NB4 (cell line): ENCODE measurements around the gene SLC22A5.

Experiments
- DNase-seq: peaks from one replicate; pipeline ENCODE4 v3.0.0; 2010; ENCODE audit warnings: low read depth
- H3K4me3 ChIP-seq: one replicate; pipeline ENCODE4 v1.5.1; 2011; ENCODE audit warnings: mild to moderate bottlenecking, low read depth, low read length, moderate library complexity
- MAX ChIP-seq: IDR thresholded peaks from 2 replicates; pipeline ENCODE4 v1.6.1; 2011; ENCODE audit warnings: low read depth, low read length
- MYC ChIP-seq: IDR thresholded peaks from 2 replicates; pipeline ENCODE4 v1.6.1; 2011; ENCODE audit warnings: low read depth, low read length
- POLR2A ChIP-seq: IDR thresholded peaks from 2 replicates; pipeline ENCODE4 v1.6.1; 2011; ENCODE audit warnings: mild to moderate bottlenecking; ENCODE audit not compliant: insufficient read length; ENCODE audit errors: extremely low read depth
- TF ChIP-seq, protein P1 (sequence below): IDR thresholded peaks from one replicate; pipeline ENCODE4 v1.5.1; 2012; ENCODE audit warnings: low read depth, low read length

The SLC22A5 gene

DNA sequence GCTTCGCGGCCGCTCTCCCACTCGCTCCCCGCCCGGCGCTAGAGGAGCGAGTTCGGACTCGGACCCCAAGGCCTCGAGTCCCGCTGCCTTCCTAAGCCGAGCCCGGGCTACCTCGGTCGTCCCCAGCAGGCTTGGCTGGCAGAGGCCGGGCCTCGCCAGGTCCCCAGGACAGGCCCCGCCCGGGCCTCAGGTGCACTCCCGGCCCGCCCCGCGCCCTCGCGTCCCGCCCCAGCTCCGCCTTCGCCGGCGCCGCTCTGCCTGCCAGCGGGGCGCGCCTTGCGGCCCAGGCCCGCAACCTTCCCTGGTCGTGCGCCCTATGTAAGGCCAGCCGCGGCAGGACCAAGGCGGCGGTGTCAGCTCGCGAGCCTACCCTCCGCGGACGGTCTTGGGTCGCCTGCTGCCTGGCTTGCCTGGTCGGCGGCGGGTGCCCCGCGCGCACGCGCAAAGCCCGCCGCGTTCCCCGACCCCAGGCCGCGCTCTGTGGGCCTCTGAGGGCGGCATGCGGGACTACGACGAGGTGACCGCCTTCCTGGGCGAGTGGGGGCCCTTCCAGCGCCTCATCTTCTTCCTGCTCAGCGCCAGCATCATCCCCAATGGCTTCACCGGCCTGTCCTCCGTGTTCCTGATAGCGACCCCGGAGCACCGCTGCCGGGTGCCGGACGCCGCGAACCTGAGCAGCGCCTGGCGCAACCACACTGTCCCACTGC lies at the start of gene SLC22A5:
Gene SLC22A5, plus strand, starts transcription at position 237 of the 707 bp plus-strand sequence. Its CDS starts 263 bp downstream, at position 500.
- DNase-seq: peak; percentile 85
- H3K4me3 ChIP-seq: peak within 1 kb of the TSS; percentile 64
- TF ChIP-seq MAX (no peak), POLR2A (peak; percentile 28)

DNA sequence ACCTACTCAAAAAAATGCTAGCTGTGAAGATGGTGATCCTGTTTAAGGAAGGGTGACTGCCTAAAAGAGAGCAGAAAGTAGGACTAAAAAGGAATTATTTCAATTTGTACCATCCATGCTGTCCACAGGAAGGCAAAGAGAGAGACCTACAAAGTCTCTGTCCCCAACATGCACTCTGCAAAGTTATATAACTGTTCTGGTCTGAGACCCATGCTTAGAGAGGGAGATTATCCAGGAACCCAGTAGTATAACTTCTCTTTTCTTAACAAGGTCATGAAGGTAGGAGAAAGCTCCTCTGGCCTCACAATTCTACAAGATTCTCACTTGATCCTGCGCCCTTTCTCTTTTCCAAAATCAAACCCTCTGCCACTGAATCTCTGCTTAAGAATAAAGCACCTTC lies 49.5 kb upstream of the SLC22A5 start:
- no peak for TF ChIP-seq MAX
- no peak for TF ChIP-seq MYC
- TF ChIP-seq, protein P1, sequence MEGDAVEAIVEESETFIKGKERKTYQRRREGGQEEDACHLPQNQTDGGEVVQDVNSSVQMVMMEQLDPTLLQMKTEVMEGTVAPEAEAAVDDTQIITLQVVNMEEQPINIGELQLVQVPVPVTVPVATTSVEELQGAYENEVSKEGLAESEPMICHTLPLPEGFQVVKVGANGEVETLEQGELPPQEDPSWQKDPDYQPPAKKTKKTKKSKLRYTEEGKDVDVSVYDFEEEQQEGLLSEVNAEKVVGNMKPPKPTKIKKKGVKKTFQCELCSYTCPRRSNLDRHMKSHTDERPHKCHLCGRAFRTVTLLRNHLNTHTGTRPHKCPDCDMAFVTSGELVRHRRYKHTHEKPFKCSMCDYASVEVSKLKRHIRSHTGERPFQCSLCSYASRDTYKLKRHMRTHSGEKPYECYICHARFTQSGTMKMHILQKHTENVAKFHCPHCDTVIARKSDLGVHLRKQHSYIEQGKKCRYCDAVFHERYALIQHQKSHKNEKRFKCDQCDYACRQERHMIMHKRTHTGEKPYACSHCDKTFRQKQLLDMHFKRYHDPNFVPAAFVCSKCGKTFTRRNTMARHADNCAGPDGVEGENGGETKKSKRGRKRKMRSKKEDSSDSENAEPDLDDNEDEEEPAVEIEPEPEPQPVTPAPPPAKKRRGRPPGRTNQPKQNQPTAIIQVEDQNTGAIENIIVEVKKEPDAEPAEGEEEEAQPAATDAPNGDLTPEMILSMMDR: no peak
- TF ChIP-seq POLR2A: no peak
- H3K4me3 ChIP-seq: no peak overlapping the region
- DNase-seq: no peak

DNA sequence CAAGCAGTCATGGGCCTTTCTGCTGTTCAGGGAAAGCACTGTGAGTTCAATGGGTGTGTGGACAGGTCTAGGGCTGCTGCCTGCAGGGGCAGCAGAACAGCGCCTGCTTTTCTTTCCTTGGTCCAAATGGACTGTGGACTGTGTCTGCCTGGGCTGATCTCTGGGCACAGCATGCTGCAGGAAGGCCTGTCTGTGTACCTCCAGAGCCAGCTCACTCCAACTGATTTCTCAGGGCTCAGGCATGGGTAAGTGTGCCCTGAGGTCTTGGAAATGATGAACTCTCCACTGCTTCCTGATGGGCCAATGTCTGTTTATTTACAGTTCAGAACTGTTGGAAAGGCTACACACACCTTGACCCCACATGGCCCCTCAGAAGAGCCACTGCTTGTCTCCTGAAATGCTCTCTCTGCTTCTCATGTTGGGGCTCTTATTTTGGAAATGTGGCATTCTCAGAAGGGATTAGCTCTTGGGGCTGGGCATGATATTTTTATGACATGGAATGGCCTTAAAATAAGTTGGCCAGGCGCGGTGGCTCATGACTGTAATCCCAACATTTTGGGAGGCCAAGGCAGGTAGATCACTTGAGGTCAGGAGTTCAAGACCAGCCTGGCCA lies 48.3 kb upstream of the SLC22A5 start:
- H3K4me3 ChIP-seq: no peak overlapping the region

GRCh38 chr5:132322266-132322665 lies 47.2 kb upstream of the SLC22A5 start:
- no peak for DNase-seq
- H3K4me3 ChIP-seq: no peak overlapping the region
- TF ChIP-seq, protein P1: no peak
- no peak for TF ChIP-seq MAX
- no peak for TF ChIP-seq POLR2A
- TF ChIP-seq MYC: no peak

More for the DNA sequence above, 48.3 kb upstream of the SLC22A5 start:
- TF ChIP-seq, protein P1: no peak
- TF ChIP-seq MAX: no peak
- TF ChIP-seq POLR2A: no peak
- TF ChIP-seq MYC: no peak
- DNase-seq: no peak

DNA sequence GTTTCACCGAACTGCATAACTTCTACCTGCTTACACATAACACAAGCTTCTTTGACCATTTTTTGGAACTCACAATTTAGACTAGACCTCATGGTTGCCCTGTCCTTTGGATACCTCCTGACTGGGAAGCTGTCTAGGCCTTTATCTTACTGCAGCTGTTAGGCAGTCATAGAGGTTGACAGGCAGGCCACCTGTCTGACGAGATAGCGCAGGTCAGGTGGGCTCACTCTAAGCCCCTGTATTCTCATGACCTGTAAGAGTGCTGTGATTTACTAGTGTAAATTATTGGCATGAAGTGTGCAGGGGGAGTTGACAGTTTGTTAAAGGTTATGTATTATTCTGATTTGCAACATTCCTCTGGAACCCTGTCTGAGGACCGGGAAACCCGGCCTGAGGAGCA lies 46.3 kb upstream of the SLC22A5 start:
- TF ChIP-seq MAX: no peak
- no peak for TF ChIP-seq POLR2A
- TF ChIP-seq, protein P1: no peak
- TF ChIP-seq MYC: no peak
- no peak for DNase-seq
- H3K4me3 ChIP-seq: no peak overlapping the region

DNA sequence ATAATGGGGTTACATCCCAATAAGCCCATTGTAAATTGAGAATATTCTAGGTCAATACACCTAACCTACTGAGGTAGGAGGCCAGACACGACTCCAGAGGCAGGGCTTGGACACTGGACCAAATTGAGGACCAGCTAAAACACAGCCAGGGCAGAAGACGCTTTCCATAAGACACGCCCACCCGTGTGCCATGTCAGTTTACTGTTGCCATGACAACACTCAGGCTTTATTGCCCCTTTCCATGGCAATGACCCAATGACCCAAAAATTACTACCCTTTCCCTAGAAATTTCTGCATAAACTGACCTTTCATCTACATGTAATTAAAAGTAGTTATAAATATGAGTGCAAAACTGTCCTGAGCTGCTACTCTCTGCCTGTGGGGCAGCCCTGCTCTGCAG lies 43.8 kb upstream of the SLC22A5 start:
- no peak for TF ChIP-seq POLR2A
- TF ChIP-seq, protein P1: no peak
- TF ChIP-seq MYC: no peak
- TF ChIP-seq MAX: no peak
- no peak overlapping the region for H3K4me3 ChIP-seq
- no peak for DNase-seq
